ENCODE measurements around the gene TTLL10.

Gene TTLL10

DNA sequence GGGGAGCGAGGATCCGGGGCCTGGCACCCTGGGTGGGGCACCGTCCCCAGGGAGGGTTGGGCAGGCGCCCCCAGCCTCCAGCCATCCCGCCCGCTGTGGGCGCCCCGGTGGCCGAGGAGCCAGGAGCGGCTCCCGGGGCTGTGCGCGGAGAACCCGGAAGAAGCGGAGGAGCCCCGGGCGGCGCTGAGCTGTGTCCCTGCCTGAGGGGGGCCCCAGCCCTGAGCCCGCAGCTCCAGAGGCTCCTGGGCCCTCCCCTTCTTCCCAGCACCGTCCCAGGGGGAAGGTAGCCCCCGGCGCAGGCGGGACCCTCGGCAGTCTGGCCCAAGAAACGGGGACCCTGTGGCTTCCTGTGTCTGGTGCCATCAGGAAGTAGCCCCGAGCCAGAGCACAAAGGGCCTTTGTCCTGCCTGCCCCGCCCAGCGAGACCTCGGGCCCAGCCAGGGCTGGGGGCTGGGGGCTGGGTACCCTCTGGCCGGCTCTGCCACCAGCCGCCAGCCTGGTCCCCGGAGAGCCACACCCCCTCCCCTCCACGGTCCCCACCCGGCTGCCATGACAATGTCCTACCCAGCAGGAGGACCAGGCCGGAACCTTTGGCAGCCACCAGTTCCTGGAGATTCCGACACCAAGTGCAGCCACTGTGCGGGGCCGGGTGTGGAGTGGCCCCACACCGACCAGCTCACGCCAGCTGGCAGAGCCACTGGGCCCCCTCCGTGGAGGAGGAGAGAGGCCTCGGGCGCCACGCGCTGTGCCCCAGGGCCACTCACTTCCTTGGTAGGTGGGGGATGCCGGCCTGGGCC is 15.6 kb upstream of the TTLL10 start:
- peak; percentile 34 for DNase-seq (ENCODE audit: low read depth)

DNA sequence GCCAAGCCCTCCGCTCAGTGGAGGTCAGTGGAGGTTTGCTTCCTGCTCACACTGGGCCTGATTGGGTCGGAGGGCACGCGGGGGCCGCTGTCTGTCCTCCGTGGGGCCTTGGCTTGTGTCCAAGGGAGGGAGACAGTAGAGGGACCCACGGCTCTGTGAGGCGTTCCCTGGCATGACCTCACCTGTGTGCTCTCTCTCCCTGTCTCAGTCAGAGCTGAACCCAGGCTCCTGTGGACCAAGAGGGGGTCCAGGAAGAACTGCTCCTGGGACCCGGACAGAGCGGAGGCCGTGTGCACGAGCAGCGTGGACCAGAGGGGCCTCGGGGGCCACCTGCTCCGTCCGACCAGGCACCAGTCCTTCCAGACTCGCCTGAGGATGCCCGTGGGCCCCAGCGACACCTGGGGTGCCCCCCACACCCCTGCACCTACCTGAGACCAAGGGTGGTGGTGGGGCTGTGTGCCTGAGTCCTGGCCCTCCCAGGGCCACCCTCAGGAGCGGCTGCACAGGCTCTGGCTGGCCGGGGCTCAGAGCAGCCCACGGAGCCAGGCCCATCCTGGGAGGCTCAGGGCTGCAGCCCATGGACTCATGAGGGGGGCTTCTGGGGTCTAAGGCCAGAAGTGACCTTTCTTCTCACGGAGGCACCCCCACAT is 13.3 kb upstream of the TTLL10 start:
- DNase-seq (ENCODE audit: low read depth), result no peak

DNA sequence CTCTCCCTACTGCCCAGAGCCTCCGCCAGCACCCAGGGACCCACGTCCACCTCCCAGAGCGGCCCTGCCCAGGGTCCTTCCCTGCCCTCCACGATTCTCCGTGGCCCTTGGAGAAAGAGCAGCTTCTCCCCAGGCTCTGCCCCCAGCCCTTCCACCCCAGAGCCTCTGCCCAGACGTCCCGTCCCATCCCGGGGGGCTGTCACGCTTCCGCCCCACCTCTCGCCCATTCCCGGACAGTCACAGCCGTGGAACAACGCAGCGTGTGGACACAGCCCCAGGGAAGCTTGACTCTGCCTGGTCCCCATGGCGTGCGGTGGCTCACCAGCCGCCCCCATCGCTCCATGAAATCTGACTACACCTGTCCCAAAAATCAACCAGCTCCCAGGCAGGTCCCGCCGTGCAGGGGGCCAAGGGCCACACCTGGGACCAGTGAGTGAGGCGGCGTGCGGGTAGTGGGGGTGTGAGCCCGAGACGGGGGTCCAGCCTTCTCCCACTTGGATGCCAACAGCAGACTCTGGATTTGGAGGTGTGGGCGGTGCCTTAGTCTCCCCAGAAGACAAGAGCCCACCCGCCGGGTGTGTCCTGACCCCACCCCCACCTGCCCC is 12.5 kb upstream of the TTLL10 start:
- DNase-seq (ENCODE audit: low read depth), result no peak

DNA sequence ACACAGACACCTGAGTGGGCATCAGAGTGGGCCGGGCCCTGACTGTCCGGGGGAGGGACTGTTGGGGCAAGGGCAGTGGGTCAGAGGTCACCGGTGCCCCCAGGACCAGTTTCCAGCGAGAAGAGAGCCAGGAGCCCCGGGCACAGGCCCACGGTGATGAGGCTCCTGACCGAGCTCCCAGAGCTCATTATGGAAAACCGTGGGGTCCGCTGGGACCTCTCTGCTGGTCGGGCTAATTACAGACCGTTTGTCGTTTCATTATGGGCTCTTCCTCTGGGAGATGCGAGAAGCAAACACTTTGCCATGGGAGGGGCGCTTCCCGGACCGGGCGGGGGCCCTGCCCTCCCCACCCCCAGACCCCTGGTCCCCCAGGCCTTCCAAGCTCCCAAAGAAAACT is 12.0 kb upstream of the TTLL10 start:
- no peak for DNase-seq (ENCODE audit: low read depth)

DNA sequence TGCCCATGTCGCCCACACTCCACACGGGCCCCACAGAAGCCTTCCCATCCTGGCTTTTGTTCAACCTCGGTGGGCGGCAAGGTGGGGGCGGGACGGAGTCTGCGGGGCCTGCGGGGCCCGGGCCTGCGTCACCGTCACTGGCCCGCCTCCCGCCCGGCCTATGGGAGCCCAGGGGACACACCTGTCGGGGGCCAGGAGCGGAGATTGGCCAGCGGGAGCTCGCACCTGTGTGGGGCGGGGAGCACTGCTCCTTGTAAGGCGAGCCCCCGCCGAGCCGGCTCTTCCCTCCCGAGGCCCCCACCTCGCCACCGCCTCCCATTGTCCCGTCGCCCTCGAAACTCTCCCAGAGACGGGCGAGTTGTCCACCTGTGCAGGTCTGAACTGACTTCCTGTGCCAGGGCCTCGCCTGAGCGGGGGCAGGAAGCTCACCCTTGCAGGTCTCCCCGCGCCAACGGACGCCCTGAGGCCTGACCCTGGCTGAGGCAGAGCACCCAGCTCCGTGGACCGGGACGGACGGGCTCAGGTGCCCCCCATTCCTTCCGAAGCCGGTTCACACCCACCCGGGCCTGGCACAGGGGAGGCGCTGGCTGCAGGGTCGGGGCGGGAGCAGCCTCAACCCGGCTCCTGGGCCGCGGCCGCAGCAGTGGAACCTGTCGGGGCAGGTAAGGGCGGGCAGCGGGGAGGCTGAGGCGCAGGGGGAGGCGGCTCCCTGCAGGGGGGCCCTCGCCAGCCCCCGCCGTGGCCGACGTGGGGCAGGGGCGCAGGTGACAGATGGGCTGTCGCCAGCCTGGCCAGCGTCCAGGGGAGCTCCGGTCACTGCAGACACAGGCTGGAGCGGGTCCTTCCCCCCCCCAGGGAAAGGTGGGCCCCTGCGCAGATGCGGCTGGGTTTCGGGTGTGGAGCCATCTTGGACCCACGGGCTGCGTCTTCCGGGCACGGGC is 10.8 kb upstream of the TTLL10 start:
- DNase-seq (ENCODE audit: low read depth), result no peak

DNA sequence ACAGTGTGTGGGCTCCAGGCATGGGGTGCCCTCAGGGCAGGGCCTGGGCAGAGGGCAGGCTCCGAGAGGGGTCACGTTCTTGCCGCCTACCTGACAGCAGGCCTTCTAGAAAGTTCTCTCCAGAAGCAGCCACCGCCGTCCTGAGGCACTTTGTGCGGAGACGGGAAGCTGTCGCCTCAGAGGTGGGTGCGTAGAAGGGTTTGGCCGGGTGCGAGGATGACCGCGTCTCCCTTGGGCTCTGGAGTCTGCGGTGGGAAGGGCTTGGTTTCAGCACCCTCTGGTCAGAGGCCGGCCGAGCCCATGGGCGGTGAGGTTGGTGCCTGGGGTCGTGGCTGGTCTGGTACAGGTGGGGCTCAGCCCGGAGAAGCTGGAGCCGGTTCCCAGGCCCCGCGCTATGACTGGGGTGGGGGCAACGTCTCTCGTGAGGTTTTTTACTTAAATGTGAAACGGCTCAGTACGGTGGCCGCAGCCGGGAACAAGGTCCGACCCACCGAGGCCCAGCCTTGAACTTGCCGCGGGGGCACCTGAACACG is 10.1 kb upstream of the TTLL10 start:
- no peak for DNase-seq (ENCODE audit: low read depth)

DNA sequence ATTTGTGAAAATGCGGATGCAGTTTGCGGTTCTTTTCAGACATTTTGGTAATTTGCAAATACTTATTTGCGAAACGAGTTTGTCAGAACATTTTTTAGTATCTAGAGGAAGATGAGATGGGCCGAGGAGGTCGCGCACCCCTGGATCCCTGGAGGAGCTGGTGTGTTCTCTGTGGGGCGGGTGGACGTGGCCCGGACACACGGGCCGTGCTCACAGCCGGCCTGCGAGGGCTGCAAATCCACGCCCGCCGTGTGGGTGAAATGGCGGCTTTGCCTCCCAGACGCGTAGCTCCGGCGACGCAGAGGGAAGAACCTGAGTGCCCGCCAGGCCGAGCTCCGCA is 9.3 kb upstream of the TTLL10 start:
- DNase-seq (ENCODE audit: low read depth), result no peak

DNA sequence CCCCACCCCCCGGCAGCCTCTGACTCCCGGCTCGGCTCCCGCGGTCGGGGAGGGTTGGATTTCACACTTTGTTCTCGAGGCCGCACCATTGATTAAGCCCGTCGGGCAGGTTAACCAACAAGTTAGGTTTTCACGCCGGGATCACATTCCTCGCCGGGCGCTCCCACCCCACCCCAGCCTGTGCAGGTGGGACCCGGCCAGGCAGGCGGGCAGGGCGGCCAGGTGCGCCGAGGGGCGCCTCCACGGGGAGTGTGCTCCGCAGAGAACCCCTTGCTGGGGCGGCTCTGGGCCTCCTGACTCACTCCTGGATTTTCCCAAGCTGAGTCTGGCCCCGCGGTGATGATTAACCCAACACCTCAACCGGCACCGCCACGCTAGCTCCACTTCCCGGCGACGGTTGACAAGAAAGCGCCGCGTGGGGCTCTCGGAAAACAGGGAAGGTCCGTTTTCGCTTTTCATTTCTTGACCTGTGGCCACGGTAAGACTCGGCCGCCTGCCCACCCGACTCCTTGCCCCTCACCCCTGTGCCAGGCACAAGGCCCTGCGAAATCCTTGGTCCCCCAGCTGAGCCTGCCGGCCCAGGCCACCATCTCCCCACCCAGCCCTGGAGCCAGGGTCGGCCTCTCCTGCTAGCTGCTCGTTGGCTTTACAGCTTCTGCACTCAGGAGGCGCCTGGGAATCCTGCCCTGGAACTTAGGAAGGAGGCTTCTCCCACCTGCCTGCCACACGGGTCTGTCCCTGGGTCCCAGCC is 8.8 kb upstream of the TTLL10 start:
- no peak for DNase-seq (ENCODE audit: low read depth)

DNA sequence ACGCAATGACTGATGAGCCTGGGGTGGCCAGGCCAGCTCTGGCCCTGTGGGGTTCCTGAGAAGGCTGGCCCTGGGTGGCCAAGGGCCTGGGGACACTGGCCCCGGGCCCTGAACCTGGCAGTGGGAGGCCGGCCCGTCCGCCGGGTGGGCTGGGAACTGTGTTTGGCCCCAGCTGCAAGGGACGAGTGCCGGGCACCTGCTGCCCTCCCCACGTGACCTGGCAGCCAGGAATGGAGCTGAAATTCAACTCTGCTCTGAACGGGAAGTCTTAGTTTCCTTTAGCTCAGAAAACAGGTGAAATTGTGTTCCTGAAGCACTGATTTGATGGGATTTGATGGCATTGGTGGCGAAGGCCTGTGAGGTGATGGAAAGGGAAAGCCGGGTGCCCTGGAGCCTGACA is 8.2 kb upstream of the TTLL10 start:
- DNase-seq (ENCODE audit: low read depth), result no peak

DNA sequence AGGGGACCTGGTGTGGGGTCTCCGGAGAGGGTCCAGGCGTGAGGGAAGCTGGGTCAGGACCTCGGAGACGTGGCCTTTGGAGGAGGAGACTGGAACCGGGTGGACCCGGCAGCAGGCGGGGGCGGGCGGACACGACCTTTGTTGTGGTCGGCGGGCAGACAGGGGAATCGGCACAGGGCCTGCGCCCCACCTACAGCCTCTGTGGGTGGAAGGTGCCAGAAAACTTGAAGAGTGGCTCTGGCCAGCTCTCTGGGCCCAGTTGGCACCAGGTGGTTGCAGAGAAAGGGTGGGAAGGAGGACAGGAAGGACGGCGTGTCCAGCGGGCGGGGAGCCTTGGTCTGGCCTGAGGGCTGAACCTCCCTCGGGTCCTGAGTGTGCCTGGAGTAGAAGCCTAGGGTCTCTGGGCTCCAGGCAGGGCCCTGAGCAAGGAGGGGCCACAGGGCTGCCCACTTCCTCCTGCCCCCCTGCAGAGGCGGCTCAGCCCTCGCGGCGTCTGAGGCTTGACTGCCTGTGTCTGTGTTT is 7.7 kb upstream of the TTLL10 start:
- DNase-seq (ENCODE audit: low read depth), result no peak

DNA sequence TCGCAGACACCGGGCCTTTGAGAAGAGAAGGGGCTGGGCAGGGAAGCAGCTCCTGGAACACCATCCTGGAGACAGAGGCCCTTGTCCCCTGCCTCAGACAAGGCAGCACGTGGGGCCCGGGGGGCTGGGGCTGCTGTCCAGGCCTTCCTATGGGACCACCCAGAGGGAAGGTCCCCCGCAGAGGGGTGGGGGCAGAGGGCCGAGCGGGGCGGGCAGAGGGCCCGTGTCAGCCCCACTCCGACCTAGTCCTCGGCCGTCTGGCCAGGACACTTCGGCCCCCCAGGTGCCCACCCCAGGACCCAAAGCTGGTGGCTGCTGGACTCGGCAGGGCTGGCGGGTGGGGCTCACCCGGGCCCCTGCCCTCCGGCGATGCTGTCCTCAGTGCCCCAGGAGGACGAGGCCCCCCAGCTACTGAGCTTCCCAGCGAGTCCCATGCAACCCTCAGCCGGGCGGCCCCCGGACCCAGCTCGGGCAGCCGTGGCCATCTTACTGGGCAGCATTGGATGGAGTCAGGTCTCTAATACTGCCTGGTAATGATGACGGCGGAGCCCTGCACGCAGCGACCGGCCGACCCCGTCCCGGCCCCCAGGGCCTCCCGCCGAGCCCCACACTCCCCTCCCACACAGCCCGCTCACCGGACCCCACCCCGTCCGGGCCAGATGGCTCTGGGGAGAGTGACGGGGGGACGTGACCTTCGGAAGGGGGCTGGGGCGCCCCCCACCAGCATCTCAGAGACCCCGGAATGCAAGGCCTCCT is 6.9 kb upstream of the TTLL10 start:
- no peak for DNase-seq (ENCODE audit: low read depth)

DNA sequence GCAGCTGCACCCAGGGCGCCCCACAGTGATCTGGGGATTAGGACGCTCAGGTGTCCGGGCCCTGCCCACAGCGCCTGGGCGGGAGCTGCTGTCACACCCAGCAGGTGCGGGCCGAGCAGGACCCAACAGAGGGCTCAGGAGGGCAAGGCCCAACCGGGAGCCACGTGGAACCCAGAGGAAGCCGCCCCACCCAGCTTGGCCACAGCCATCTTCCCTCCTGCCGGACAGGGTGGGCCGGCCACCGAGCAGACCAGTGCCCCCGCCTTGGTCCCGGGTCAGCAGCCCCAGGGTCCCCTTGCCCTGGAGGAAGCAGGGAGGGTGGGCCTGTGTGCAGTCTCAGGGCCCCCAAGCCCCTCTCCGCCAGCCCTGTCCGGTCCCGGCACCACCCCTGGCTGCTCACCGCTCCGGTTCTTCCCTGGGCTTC is 6.3 kb upstream of the TTLL10 start:
- no peak for DNase-seq (ENCODE audit: low read depth)

DNA sequence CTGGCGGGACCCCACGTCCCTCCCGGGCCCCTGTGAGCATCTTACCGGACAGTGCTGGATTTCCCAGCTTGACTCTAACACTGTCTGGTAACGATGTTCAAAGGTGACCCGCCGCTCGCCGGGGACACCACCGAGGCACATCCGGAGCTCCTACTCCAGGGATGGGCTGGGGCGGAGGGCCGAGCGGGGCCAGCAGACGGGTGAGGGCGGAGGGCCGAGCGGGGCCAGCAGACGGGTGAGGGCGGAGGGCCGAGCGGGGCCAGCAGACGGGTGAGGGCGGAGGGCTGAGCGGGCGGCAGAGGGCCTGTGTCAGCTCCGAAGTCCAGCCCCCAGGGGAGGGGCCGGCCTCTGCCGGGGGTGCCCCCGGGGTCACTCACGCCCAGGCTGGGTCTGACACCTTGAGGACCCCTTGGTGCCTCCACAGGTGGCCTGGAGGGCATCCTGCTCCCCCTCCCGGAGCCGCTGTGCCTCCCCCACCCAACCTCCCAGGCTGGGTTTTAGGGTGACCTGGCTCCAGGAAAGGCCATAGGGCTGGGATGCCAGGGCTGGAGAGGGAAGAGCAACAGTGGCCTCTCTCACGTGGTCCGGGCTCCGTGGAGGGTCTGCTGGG is 5.7 kb upstream of the TTLL10 start:
- no peak for DNase-seq (ENCODE audit: low read depth)

DNA sequence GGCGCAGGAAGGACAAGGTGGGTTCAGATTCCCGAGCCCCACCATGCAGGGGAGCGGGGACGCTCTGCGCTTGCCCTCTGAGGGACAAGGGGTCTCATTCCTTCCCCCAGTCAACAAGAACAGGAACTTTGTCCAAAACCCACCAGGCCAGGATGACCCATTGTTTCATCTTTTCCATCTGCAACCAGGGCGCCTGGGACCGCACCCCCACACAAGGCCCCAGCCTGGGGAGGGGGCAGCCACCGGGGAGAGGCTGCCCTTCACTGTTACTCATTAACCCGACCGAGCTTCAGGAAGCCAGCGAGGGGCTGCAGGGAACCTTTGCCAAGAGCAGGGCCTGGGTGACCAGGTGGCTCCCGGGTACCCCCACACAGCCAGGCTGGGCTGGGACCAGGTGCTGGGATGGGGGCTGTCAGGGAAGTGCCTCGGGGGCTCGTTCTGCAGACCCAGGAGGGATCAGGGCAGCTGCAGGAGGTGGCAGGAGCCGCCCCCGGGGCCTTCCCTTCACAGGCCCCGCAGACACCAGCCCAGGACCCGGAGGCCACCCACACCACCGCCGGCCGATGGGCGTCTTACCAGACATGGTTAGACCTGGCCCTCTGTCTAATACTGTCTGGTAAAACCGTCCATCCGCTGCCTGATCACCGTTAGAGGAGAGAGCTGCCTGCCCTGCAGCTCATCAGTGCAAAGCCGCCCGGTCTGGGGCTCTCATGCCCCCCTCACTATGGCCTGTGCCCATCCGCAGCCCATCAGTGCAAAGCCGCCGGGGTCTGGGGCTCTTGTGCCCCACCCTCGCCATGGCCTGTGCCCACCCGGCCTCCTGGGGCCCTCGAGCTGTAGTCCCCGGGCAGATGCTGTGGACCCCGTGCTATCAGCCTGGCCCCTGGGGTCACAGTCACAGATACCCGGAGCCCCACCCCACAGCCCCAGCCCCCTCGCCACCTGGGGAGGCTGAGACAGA is 4.9 kb upstream of the TTLL10 start:
- no peak for DNase-seq (ENCODE audit: low read depth)

DNA sequence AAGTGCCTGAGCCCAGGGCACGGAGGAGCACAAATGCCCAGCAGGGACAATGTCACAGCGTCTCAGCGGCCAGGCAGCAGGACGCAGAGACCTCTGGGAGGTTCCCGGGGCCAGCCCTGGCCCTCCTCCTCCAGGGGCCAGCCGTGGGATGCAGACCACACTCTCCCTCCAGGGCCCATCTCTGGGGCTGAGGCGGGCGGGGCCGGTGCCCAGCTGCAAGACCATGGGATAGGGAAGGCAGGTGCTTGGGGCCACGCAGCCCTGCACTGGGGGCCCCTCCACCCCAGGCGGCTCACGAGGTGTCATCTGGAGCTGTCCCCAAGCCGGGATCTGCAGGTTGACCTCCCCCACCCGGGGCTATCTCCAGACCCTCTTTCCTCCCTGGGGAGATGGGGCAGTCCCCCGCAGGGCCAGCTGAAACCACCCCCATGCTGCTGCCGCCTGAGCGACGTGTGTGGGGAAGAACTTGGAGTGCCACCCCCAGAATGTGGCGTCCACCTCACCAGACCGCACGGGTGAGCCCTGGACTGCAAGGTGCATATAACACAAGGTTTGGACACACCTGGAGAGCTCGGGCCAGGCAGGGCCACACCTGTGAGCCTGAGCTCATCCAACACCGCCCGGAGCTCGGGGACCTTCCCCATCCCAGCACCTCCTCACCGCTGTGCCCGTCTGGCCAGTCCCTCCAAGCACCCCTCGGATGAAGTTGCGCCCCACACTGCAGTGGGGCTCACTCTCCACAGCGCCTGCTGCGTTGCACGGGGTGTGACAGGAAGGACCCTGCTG is 4.1 kb upstream of the TTLL10 start:
- DNase-seq (ENCODE audit: low read depth), result no peak

DNA sequence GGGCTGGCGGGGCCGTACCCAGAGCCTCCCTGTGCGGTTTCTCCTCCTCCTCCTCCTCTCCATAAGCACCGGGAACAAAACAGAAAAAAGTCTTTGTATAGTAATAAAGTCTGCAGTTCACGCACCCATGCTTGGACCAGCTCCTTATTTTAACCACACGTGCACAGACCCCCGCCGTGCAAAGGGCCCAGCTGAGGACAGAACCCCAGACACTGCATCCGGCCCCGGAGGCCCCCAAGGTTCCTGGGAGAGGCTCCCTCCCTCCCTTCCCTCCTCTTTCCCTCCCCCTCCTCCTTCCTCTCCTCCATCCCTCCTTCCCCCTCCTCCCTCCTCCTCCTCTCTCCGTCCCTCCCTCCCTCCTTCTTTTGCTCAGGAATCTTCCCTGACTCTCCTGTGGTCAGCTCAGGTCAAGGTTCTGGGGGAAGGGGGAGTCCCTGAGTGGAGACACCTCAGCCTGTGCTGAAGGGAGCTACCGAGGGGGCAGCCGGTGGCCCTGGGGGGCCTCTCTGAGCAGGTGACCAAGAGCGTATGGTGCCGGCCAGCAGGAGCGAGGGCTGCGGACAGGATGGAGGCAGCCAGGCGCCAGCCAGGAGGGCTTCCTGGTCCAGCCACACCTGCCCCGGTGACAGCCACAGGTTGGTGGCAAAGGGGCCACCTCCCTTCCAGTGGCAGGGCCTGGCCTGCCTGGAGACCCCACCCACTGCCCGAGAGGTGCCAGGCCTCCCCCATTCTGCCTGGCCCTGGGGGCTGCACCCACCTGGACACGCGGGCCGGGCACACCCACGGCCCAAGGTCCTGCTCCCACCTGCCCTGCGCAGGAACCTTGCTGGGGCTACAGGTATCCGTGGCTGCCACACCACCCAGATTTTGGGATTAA is 3.2 kb upstream of the TTLL10 start:
- no peak for DNase-seq (ENCODE audit: low read depth)

DNA sequence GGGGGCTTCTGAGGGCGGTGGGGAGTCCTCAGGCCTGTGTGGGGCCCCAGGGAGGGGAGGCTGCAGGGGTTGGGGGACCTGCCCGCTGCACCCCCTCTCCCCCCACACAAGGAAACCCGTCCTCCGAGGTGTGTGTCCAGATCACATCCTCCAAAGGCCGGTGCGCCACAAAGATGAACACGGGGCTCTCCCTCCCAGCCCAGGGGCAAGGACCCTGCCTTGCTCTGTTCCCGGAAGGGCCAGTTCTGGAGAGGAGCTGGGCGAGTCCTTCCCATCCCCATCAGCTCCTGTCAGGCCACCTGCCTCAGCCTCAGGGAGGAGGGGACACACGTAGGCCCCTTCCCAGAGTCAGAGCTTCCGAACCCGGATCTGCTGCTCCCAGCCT is 2.5 kb upstream of the TTLL10 start:
- no peak for DNase-seq (ENCODE audit: low read depth)
